Measurements from ENCODE around the gene GSTT4. TPM values are rescaled to one million over a fixed set of nuclear protein-coding genes. Genes with fewer than 3 reads are reported as not detected.
A peak's percentile ranks its signal among the peaks of the same experiment; 100 is the strongest.
"Not testable (repeated sequence)": the region's sequence is repeated elsewhere in the genome, so short reads cannot be mapped to it uniquely, and the experiment has no call there.

The GSTT4 gene
- total and polyA plus RNA-seq, 11 donors = not detected

DNA sequence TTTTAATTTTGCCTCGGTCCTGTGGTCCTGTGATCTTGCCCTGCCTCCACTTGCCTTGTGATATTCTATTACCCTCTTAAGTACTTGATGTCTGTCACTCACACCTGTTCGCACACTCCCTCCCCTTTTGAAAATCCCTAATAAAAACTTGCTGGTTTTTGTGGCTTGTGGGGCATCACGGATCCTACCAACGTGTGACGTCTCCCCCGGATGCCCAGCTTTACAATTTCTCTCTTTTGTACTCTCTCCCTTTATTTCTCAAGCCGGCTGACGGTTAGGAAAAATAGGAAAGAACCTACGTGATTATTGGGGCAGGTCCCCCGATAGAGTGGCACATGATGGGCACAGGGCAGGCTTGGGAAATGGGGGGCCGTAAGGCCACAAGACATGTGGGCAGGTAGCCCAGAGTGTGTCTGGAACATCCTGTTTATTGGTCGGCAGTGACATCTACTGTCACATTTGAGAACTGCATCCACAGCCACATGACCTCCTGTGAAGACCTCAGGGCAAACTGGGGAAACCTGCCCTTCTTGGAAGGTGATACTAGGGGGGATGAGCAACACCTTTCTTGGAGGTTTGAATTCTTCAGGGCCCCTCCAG is 48.9 kb downstream of the GSTT4 start:
- H3K9me3 ChIP-seq, H3K36me3 ChIP-seq, H3K27me3 ChIP-seq, H3K27ac ChIP-seq, H3K4me3 ChIP-seq, H3K4me1 ChIP-seq: not testable (repeated sequence)
- DNase-seq = peak in 4 of 5 donors; percentile 49 to 81 (median 70)
- peak; percentile 50 to 73 (median 58) for ATAC-seq
- WGBS, 4 donors = 21 to 30% (median 23%) methylated on average over 12 of the region's 12 CpGs
- intact Hi-C loops (cut with DNase I) = loop anchor here in 4 of 10 donors (10.0 kb wide), 4 partner anchors 92 to 412 kb away; partner anchors contain the start of gene SUSD2 (in 1 of the 4)
- TF ChIP-seq, protein P1, sequence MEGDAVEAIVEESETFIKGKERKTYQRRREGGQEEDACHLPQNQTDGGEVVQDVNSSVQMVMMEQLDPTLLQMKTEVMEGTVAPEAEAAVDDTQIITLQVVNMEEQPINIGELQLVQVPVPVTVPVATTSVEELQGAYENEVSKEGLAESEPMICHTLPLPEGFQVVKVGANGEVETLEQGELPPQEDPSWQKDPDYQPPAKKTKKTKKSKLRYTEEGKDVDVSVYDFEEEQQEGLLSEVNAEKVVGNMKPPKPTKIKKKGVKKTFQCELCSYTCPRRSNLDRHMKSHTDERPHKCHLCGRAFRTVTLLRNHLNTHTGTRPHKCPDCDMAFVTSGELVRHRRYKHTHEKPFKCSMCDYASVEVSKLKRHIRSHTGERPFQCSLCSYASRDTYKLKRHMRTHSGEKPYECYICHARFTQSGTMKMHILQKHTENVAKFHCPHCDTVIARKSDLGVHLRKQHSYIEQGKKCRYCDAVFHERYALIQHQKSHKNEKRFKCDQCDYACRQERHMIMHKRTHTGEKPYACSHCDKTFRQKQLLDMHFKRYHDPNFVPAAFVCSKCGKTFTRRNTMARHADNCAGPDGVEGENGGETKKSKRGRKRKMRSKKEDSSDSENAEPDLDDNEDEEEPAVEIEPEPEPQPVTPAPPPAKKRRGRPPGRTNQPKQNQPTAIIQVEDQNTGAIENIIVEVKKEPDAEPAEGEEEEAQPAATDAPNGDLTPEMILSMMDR (IDR thresholded peaks at IDR 0.05) = peak; percentile 58 to 88 (median 81)

DNA sequence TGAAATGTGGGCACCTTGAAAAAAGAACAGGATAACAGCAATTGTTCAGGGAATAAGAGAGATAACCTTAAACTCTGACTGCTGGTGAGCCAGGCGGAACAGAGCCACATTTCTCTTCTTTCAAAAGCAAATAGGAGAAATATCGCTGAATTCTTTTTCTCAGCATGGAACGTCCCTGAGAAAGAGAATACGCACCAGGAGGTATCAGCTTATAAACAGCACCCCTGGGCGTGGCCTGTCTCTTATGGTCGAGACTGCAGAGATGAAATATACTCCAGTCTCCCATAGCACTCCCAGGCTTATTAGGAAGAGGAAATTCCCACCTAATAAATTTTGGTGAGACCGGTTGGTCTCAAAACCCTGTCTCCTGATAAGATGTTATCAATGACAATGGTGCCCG is 49.4 kb downstream of the GSTT4 start:
- H3K4me3 ChIP-seq = not testable (repeated sequence)
- WGBS, 4 donors = 77 to 83% (median 79%) methylated on average over 6 to 7 of the region's 8 CpGs

DNA sequence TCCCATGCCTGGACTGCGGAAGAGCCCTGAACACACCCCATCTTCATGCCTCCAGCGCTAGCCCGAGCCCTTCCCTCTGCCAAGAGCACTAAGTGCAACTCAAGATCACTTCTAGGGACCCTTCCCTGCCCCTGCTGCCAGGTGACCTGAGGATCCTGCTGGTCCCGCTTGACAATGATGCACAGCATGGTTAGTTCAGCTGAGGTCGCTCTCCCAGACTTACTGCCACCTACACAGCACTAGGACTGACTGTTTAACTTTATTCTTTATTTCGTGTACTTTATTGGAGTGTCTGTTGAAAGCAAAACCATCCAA is 50.3 kb downstream of the GSTT4 start:
- H3K4me1 ChIP-seq, H3K9me3 ChIP-seq, H3K27me3 ChIP-seq, H3K36me3 ChIP-seq, ATAC-seq, H3K27ac ChIP-seq, DNase-seq, H3K4me3 ChIP-seq: not testable (repeated sequence)
- WGBS, 4 donors = 76 to 95% (median 86%) methylated on average over 5 to 6 of the region's 6 CpGs
- intact Hi-C loops (cut with DNase I) = loop anchor here in 4 of 10 donors (5.0 to 10.0 kb wide), 5 partner anchors 52 to 410 kb away; partner anchors contain the start of genes GSTT4 (in 1 of the 4) and SUSD2 (in 1 of the 4)

More for the DNA sequence above, 49.4 kb downstream of the GSTT4 start:
- H3K27me3 ChIP-seq, H3K9me3 ChIP-seq, H3K36me3 ChIP-seq, ATAC-seq, H3K27ac ChIP-seq, H3K4me1 ChIP-seq, DNase-seq: not testable (repeated sequence)
- intact Hi-C loops (cut with DNase I) = loop anchor here in 4 of 10 donors (10.0 kb wide), 4 partner anchors 91 to 411 kb away; partner anchors contain the start of gene SUSD2 (in 1 of the 4)

DNA sequence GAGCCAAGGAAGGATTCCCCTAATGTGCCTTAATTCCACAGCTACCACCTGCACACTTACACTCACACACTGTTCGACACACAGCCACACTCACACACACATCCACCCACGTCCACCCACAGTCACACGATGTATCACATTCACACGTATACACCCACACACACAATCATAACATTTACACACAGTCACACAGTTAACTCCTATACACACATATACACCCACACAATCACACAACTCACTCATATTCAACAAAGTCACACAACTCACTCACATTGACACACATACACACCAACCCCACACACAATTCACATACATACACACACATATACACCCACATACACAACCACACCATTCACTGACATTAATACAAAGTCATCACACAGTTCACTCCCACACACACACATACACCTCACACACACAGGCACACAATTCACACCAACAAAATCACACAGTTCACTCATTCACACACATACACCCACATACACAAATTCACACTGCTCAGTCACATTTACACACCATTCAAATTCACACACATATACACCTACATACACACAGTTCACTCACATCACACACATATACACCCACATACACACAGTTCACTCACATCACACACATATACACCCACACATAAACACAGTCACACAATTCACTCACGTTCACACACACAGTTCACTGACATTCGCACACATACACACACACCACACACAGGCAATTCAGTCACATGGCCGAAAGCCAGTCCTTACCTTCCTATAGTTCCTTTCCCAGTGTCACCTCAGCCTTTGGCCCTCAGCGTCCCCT is 50.9 kb downstream of the GSTT4 start:
- H3K9me3 ChIP-seq, DNase-seq: not testable (repeated sequence)

DNA sequence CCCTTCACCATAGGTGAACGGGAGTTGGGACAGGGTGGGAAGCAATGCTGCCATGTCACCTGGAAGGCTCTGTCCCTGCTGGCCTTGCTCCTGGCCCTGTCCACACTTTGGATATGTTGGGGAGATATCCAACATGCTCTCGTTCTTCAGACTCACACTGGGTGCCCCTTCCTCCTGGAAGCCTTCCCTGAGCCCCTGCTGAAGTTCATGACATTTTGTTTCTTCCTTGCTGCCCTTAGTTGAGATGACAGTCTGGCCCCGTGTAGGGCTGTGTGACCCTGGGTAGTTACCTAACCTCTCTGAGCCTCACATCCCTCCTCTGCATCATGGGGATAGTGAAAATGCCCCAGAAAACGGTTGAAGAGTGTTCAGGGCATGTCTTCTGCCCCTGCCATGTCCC is 51.8 kb downstream of the GSTT4 start:
- not testable (repeated sequence) for H3K36me3 ChIP-seq, DNase-seq, ATAC-seq, H3K27me3 ChIP-seq, H3K4me3 ChIP-seq, H3K9me3 ChIP-seq, H3K4me1 ChIP-seq, H3K27ac ChIP-seq
- 62 to 73% (median 69%) methylated on average over 4 of the region's 4 CpGs for WGBS, 4 donors
- intact Hi-C loops (cut with DNase I) = loop anchor here in 4 of 10 donors (5.0 to 10.0 kb wide), 5 partner anchors 54 to 409 kb away; partner anchors contain the start of genes GSTT4 (in 1 of the 4) and SUSD2 (in 1 of the 4)

More for the DNA sequence above, 50.9 kb downstream of the GSTT4 start:
- not testable (repeated sequence) for H3K36me3 ChIP-seq, H3K27me3 ChIP-seq, ATAC-seq, H3K27ac ChIP-seq, H3K4me1 ChIP-seq, H3K4me3 ChIP-seq
- 76 to 87% (median 81%) methylated on average over 8 of the region's 8 CpGs for WGBS, 4 donors
- intact Hi-C loops (cut with DNase I) = loop anchor here in 4 of 10 donors (5.0 to 10.0 kb wide), 5 partner anchors 53 to 410 kb away; partner anchors contain the start of genes GSTT4 (in 1 of the 4) and SUSD2 (in 1 of the 4)

DNA sequence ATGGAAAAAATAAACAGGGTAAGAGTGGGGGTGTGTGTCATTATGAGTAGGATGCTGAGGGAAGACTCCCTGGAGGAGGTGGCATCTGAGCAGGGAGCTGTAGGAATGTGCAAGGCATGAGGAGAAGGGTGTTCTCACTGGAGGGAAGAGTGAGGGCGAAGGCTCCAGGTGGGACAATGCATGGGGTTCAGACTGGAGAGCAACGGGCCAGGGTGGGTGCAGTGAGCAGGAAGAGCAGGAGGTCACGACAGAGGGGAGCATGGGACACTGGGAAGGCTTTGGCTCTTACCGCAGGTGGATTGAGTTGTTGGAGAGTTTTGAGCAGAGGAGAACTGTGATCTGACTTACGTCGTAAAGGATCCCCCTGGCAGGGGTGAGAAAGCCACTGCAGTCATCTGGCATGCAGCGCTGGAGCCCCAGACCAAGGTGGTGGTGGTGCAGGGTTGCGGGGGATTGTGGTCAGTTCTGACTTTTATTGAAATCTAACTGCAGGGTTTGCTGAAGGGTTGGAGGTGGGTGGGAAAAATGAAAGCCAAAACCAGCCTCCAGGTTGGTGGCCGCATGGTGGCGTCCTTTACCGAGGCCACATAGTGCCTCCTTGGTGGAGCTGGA is 52.4 kb downstream of the GSTT4 start:
- not testable (repeated sequence) for H3K4me1 ChIP-seq, H3K27ac ChIP-seq, H3K4me3 ChIP-seq, H3K27me3 ChIP-seq, DNase-seq, ATAC-seq, H3K9me3 ChIP-seq, H3K36me3 ChIP-seq
- intact Hi-C loops (cut with DNase I) = loop anchor here in 4 of 10 donors (5.0 to 10.0 kb wide), 5 partner anchors 54 to 408 kb away; partner anchors contain the start of genes GSTT4 (in 1 of the 4) and SUSD2 (in 1 of the 4)
- WGBS, 4 donors = 68 to 79% (median 74%) methylated on average over 11 of the region's 11 CpGs

DNA sequence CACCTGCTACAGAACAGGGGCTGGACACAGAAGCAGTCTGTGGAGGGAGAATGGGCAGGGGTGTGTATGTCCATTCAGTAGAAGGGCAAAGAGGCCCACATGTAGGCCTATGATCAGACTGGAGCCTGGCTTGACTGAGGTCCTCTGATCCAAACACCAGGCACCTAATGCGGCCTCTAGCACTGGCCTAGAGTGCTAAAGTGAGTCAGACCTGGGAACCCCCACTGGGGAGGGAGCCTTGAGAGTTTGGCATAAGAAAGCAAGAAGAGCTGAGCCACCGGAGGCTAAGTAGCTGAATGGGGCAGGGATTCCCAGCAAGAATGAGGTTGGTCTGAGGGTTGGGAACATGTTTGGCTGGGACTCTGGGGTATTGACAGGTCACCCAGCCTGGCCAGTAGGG is 53.9 kb downstream of the GSTT4 start:
- not testable (repeated sequence) for H3K27me3 ChIP-seq, DNase-seq, H3K9me3 ChIP-seq, H3K4me3 ChIP-seq, ATAC-seq, H3K36me3 ChIP-seq, H3K4me1 ChIP-seq, H3K27ac ChIP-seq
- intact Hi-C loops (cut with DNase I) = loop anchor here in 4 of 10 donors (5.0 to 10.0 kb wide), 5 partner anchors 56 to 407 kb away; partner anchors contain the start of genes GSTT4 (in 1 of the 4) and SUSD2 (in 1 of the 4)
- 83 to 100% (median 97%) methylated on average over 1 to 2 of the region's 2 CpGs for WGBS, 4 donors

DNA sequence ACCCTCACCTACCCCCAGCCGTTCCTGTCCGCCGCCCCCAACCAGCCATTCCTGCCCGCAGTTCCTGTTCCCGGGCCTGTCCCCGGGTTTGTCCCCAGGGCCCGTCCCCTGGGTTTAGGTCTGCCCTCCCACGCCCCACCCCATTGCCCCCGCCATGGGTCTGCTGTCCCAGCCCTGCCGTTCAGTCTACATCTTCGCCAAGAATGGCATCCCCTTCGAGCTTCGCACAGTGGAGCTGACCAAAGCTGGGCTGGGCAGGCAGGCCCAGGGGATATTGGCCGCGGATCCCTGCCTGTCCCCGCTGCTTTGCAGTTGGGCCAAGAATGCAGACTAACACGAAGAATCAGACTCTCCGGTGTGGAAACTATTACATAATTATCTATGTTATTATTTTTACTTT is 55.5 kb downstream of the GSTT4 start:
- ATAC-seq, H3K9me3 ChIP-seq, DNase-seq, H3K4me1 ChIP-seq, H3K4me3 ChIP-seq, H3K27ac ChIP-seq, H3K27me3 ChIP-seq, H3K36me3 ChIP-seq: not testable (repeated sequence)
- WGBS, 4 donors = 75 to 82% (median 81%) methylated on average over 12 to 18 of the region's 18 CpGs
- intact Hi-C loops (cut with DNase I) = loop anchor here in 5 of 10 donors (5.0 to 10.0 kb wide), 6 partner anchors 55 to 405 kb away; partner anchors contain the start of genes GSTT4 (in 2 of the 5) and SUSD2 (in 1 of the 5)
